HepG2 (cell line): ENCODE results near the gene DHX32. TPM values are rescaled to one million over a fixed set of nuclear protein-coding genes. Genes with fewer than 3 reads are reported as not detected.
A peak's percentile ranks its signal among the peaks of the same experiment; 100 is the strongest.

Experiments used
- EEA1 ChIP-seq: sonication (generic); formaldehyde crosslinking; IDR thresholded peaks from 2 replicates; pipeline ENCODE4 v1.5.1; 2020; ENCODE audit warnings: mild to moderate bottlenecking, missing genetic modification reagents, borderline replicate concordance
- ELF4 ChIP-seq: sonication (generic); formaldehyde crosslinking; IDR thresholded peaks from 2 replicates; pipeline ENCODE4 v1.5.0; 2020; ENCODE audit warnings: missing genetic modification reagents, mild to moderate bottlenecking, moderate library complexity, borderline replicate concordance
- HNF4G ChIP-seq, 2 experiments: sonication (generic) in 1 of 2; formaldehyde crosslinking in 1 of 2; IDR thresholded peaks; 2 replicates each; pipeline versions ENCODE4 v1.4.0 to v1.6.1; 2011 to 2020; ENCODE audit warnings: borderline replicate concordance in 2 of 2, low read depth in 2 of 2, mild to moderate bottlenecking in 2 of 2, low read length in 1 of 2, missing genetic modification reagents in 1 of 2, moderate library complexity in 1 of 2
- KDM3A ChIP-seq: IDR thresholded peaks from 2 replicates; pipeline ENCODE4 v1.6.1; 2018; ENCODE audit warnings: low read depth, missing compliant biosample characterization
- MLX ChIP-seq: IDR thresholded peaks from 2 replicates; pipeline ENCODE4 v1.6.1; 2016
- NBN ChIP-seq: fragments of 450-650 bp; conservative IDR thresholded peaks from 2 replicates; pipeline ENCODE4 v1.6.1; 2017
- PAF1 ChIP-seq: IDR thresholded peaks from 2 replicates; pipeline ENCODE4 v1.6.1; 2016; ENCODE audit warnings: missing genetic modification reagents, missing compliant biosample characterization
- PHF8 ChIP-seq: sonication (generic); formaldehyde crosslinking; IDR thresholded peaks from 2 replicates; pipeline ENCODE4 v1.5.0; 2020; ENCODE audit warnings: missing genetic modification reagents
- RAD21 ChIP-seq: fragments of 450-650 bp; formaldehyde crosslinking; IDR thresholded peaks from 2 replicates; pipeline ENCODE4 v1.5.0; 2020; ENCODE audit warnings: mild to moderate bottlenecking
- RFX3 ChIP-seq: IDR thresholded peaks from 2 replicates; pipeline ENCODE4 v1.6.1; 2016; ENCODE audit warnings: missing biosample characterization, missing genetic modification reagents
- SUZ12 ChIP-seq: fragments of 150-350 bp; IDR thresholded peaks from 2 replicates; pipeline ENCODE4 v1.6.1; 2014; ENCODE audit warnings: low read depth, low read length
- ZFP1 ChIP-seq: IDR thresholded peaks from 2 replicates; pipeline ENCODE4 v1.6.1; 2016
- ZFP90 ChIP-seq: sonication (generic); formaldehyde crosslinking; IDR thresholded peaks from 2 replicates; pipeline ENCODE4 v1.8.0; 2022; ENCODE audit warnings: missing genetic modification reagents, mild to moderate bottlenecking, inconsistent platforms, borderline replicate concordance
- ZNF207 ChIP-seq: fragments of 450-650 bp; IDR thresholded peaks from 2 replicates; pipeline ENCODE4 v1.6.1; 2016; ENCODE audit warnings: antibody characterized with exemption, borderline replicate concordance
- ZNF670 ChIP-seq: sonication (generic); formaldehyde crosslinking; IDR thresholded peaks from 2 replicates; pipeline ENCODE4 v1.8.0; 2022; ENCODE audit warnings: mild to moderate bottlenecking, missing genetic modification reagents, borderline replicate concordance
- ZSCAN12 ChIP-seq: sonication (generic); formaldehyde crosslinking; IDR thresholded peaks from 2 replicates; pipeline ENCODE4 v1.9.0; 2021; ENCODE audit warnings: mild to moderate bottlenecking, missing genetic modification reagents
- polyA plus RNA-seq, 8 experiments: library from polyadenylated mRNA; depleted of rRNA in 3 of 8; stranded (reverse) in 7 of 8; unstranded in 1 of 8; fragments of >200 nt; fragmentation: Illumina TruSeq in 4 of 8; extraction: Trizol in 4 of 8; gene quantifications; 2 replicates each; pipeline versions ENCODE4 v1.2.1 to v1.2.3, GENCODE V29; 2011 to 2016; ENCODE audit warnings: low read depth in 4 of 8, missing spikeins in 1 of 8, mixed read lengths in 1 of 8; ENCODE audit not compliant: insufficient read depth in 1 of 8
- total RNA-seq, 5 experiments: library from RNA; depleted of rRNA; stranded (reverse); fragments of >200 nt; fragmentation: Illumina TruSeq; extraction: Trizol; gene quantifications; 2 replicates each; pipeline ENCODE4 v1.2.3, GENCODE V29; 2016; ENCODE audit warnings: low read depth in 1 of 5
- TF ChIP-seq, protein P1 (sequence below), 2 experiments: fragments of 450-650 bp in 1 of 2; sonication (generic) in 1 of 2; formaldehyde crosslinking in 1 of 2; IDR thresholded peaks; 2 replicates each; pipeline versions ENCODE4 v1.6.1 to v1.8.0; 2016 to 2022; ENCODE audit warnings: antibody characterized with exemption in 1 of 2, mild to moderate bottlenecking in 1 of 2, missing genetic modification reagents in 1 of 2
- TF ChIP-seq, protein P2 (sequence below): sonication (generic); formaldehyde crosslinking; IDR thresholded peaks from 2 replicates; pipeline ENCODE4 v1.5.1; 2020; ENCODE audit warnings: missing genetic modification reagents, mild to moderate bottlenecking, borderline replicate concordance

The DHX32 gene
- total and polyA plus RNA-seq, 2 of the 13 experiments (the other 11 are each of a cell fraction or from before 2014, with no cell fraction given): 15.5 to 16.5 TPM

- no peak for TF ChIP-seq SUZ12
- TF ChIP-seq RAD21 (CRISPR knock-in tag): no peak
- no peak for TF ChIP-seq PAF1 (CRISPR knock-in tag)
- TF ChIP-seq KDM3A: peak; percentile 88
- peak; percentile 56; the same call in 1 of the 2 replicates for TF ChIP-seq ZFP90 (CRISPR knock-in tag)
- TF ChIP-seq MLX: peak; percentile 82; the same call in 1 of the 2 replicates
- TF ChIP-seq, protein P1, sequence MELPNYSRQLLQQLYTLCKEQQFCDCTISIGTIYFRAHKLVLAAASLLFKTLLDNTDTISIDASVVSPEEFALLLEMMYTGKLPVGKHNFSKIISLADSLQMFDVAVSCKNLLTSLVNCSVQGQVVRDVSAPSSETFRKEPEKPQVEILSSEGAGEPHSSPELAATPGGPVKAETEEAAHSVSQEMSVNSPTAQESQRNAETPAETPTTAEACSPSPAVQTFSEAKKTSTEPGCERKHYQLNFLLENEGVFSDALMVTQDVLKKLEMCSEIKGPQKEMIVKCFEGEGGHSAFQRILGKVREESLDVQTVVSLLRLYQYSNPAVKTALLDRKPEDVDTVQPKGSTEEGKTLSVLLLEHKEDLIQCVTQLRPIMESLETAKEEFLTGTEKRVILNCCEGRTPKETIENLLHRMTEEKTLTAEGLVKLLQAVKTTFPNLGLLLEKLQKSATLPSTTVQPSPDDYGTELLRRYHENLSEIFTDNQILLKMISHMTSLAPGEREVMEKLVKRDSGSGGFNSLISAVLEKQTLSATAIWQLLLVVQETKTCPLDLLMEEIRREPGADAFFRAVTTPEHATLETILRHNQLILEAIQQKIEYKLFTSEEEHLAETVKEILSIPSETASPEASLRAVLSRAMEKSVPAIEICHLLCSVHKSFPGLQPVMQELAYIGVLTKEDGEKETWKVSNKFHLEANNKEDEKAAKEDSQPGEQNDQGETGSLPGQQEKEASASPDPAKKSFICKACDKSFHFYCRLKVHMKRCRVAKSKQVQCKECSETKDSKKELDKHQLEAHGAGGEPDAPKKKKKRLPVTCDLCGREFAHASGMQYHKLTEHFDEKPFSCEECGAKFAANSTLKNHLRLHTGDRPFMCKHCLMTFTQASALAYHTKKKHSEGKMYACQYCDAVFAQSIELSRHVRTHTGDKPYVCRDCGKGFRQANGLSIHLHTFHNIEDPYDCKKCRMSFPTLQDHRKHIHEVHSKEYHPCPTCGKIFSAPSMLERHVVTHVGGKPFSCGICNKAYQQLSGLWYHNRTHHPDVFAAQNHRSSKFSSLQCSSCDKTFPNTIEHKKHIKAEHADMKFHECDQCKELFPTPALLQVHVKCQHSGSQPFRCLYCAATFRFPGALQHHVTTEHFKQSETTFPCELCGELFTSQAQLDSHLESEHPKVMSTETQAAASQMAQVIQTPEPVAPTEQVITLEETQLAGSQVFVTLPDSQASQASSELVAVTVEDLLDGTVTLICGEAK (IDR thresholded peaks at IDR 0.05): no peak
- TF ChIP-seq, protein P1 (CRISPR knock-in tag; IDR thresholded peaks at IDR 0.05): peak; percentile 80
- no peak for TF ChIP-seq RFX3 (CRISPR knock-in tag)
- no peak for TF ChIP-seq ZNF670 (CRISPR knock-in tag)
- TF ChIP-seq EEA1 (CRISPR knock-in tag): no peak
- peak; percentile 75 for TF ChIP-seq ZFP1
- no peak for TF ChIP-seq ELF4 (CRISPR knock-in tag)
- no peak for TF ChIP-seq NBN
- TF ChIP-seq PHF8 (CRISPR knock-in tag): peak; percentile 54
- TF ChIP-seq, protein P2, sequence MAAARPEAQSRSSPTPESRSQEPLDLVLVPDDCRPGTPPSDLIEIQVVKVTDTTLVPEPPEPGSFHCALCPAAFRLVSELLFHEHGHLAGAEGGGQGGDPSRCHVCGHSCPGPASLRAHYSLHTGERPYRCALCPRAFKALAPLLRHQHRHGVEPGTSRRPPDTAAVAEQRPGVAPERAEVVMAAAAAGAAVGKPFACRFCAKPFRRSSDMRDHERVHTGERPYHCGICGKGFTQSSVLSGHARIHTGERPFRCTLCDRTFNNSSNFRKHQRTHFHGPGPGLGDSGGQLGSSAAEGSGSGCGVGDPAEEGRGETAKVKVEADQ (CRISPR knock-in tag): peak; percentile 83
- no peak for TF ChIP-seq ZNF207
- TF ChIP-seq HNF4G (IDR thresholded peaks at IDR 0.05; ENCODE audit: borderline replicate concordance, low read depth, low read length): peak; percentile 73
- peak; percentile 74; the same call in 1 of the 2 replicates for TF ChIP-seq HNF4G (CRISPR knock-in tag; IDR thresholded peaks at IDR 0.05; ENCODE audit: borderline replicate concordance, low read depth)
- TF ChIP-seq ZSCAN12 (CRISPR knock-in tag): no peak
Measured at GRCh38 chr10:125792342-125793300, 88.5 kb downstream of the DHX32 start (continued).
